ENCODE results near the gene TMEM134.

TMEM134 gene

GRCh38 chr11:67412495-67413179 lies 56.4 kb downstream of the TMEM134 start:
- H3K9me3 ChIP-seq (ENCODE audit: low read length) = no peaks in the 10 kb centered on the region
- H3K4me2 ChIP-seq (ENCODE audit: low read length) = no peak overlapping the region
- H3K4me3 ChIP-seq (ENCODE audit: low read depth, low read length, poor library complexity, severe bottlenecking) = no peak overlapping the region
- H3K9me2 ChIP-seq (ENCODE audit: low read depth, low read length) = no peaks in the 10 kb centered on the region
- H3F3A ChIP-seq (ENCODE audit: insufficient read depth, low read length) = no peaks in the 10 kb centered on the region
- no peaks in the 10 kb centered on the region for H4K20me1 ChIP-seq (ENCODE audit: insufficient read depth, low read length)
- H3K27ac ChIP-seq (ENCODE audit: low read depth, low read length, poor library complexity, severe bottlenecking) = no peak overlapping the region
- peaks cover 3% of the 10 kb centered on the region; the same call in 1 of the 2 replicates for H3K27me3 ChIP-seq (ENCODE audit: insufficient read depth, low read length)
- no peaks in the 10 kb centered on the region for H3K79me2 ChIP-seq (ENCODE audit: insufficient read depth, low read length)
- no peak overlapping the region for H2AFZ ChIP-seq (ENCODE audit: low read length)
- H3K36me3 ChIP-seq (ENCODE audit: insufficient read depth, low read length) = peaks cover 14% of the 10 kb centered on the region; the same call in 1 of the 2 replicates
- H3K9ac ChIP-seq (ENCODE audit: low read length) = no peak overlapping the region
- TF ChIP-seq EZH2 (IDR thresholded peaks at IDR 0.05; ENCODE audit: borderline replicate concordance, low read length) = no peak
- no peak for TF ChIP-seq CTCF (IDR thresholded peaks at IDR 0.05; ENCODE audit: low read length)
- H3K4me1 ChIP-seq (ENCODE audit: insufficient read depth, low read length, severe bottlenecking) = peaks cover 69% of the 10 kb centered on the region

- H3F3A ChIP-seq (ENCODE audit: insufficient read depth, low read length) = no peaks in the 10 kb centered on the region
- no peak overlapping the region for H3K4me3 ChIP-seq (ENCODE audit: low read depth, low read length, poor library complexity, severe bottlenecking)
- H3K4me2 ChIP-seq (ENCODE audit: low read length) = no peak overlapping the region; the same call in 1 of the 2 replicates
- H3K9me2 ChIP-seq (ENCODE audit: low read depth, low read length) = no peaks in the 10 kb centered on the region
- H2AFZ ChIP-seq (ENCODE audit: low read length) = no peak overlapping the region
- H4K20me1 ChIP-seq (ENCODE audit: insufficient read depth, low read length) = no peaks in the 10 kb centered on the region
- no peaks in the 10 kb centered on the region for H3K9me3 ChIP-seq (ENCODE audit: low read length)
- peaks cover 14% of the 10 kb centered on the region; the same call in 1 of the 2 replicates for H3K36me3 ChIP-seq (ENCODE audit: insufficient read depth, low read length)
- TF ChIP-seq CTCF (IDR thresholded peaks at IDR 0.05; ENCODE audit: low read length) = no peak
- TF ChIP-seq EZH2 (IDR thresholded peaks at IDR 0.05; ENCODE audit: borderline replicate concordance, low read length) = no peak
- H3K79me2 ChIP-seq (ENCODE audit: insufficient read depth, low read length) = no peaks in the 10 kb centered on the region
- no peak overlapping the region; the same call in 1 of the 2 replicates for H3K9ac ChIP-seq (ENCODE audit: low read length)
- H3K27ac ChIP-seq (ENCODE audit: low read depth, low read length, poor library complexity, severe bottlenecking) = no peak overlapping the region
- peaks cover 3% of the 10 kb centered on the region; the same call in 1 of the 2 replicates for H3K27me3 ChIP-seq (ENCODE audit: insufficient read depth, low read length)
- peaks cover 71% of the 10 kb centered on the region for H3K4me1 ChIP-seq (ENCODE audit: insufficient read depth, low read length, severe bottlenecking)
These were observed 57.3 kb downstream of the TMEM134 start for GRCh38 chr11:67411785-67412152.
